Measurements from ENCODE around the gene VDR.

DNA sequence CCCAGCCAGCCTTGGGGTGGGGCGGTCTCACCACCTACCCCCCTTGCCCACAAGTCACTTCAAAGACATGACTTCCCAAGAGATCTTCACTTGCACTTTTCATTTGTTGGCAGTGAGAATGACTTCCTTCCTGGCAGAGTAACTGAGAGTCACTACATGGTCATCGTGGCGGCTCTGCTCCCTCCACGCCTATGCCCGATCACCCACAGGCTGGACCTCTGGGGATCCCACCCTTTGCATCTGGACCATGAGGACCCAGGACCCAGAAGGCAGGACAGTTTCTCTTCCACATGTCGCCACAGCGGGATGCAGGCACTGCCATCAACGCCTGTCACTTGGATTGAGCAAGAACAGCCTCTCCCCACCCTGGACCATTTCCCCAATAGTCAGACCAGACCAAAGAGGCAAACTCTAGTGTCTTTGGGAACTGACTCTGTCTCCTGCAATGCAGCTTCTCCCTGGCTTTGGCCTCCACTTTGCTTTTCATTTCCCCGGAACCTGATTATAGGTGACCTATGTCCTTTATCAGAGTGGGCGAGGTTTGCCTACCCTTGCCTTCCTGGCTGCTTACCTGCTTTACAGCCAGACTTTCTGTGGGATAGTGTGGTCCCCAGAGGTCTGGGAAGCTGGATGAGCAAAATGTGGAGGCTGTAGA is 3.6 kb downstream of the VDR start:
- no peak for TF ChIP-seq CTCF (IDR thresholded peaks at IDR 0.05)
- peak in 2 of 3 donors; percentile 8 to 20 for TF ChIP-seq POLR2AphosphoS5 (IDR thresholded peaks at IDR 0.05)

Data from transverse colon (tissue), 4 donors.